ENCODE measurements around the gene SPTBN1. TPM values are rescaled to one million over a fixed set of nuclear protein-coding genes. Genes with fewer than 3 reads are reported as not detected.

Gene SPTBN1
- total and polyA plus RNA-seq, 2 experiments from 2014 or later = 58.1 to 204 TPM

- no peak overlapping the region for H3K4me3 ChIP-seq
- no peaks in the 10 kb centered on the region for H3K9me3 Mint-ChIP-seq
- H3K4me3 Mint-ChIP-seq = no peak overlapping the region
- H3K27ac Mint-ChIP-seq = no peak overlapping the region
- H3K4me1 ChIP-seq (ENCODE audit: insufficient read depth) = peaks cover 4% of the 10 kb centered on the region; the same call in 1 of the 2 replicates
- ATAC-seq = no peak
- peaks cover 10% of the 10 kb centered on the region for H4K20me1 ChIP-seq (replicated peaks; ENCODE audit: insufficient read depth)
- no peaks in the 10 kb centered on the region for H3K9me2 ChIP-seq (ENCODE audit: insufficient read depth)
- peaks cover 18% of the 10 kb centered on the region; the same call in 2 of the 3 replicates for H3K4me1 Mint-ChIP-seq
- H3K4me2 ChIP-seq = no peak overlapping the region
- peaks cover 3% of the 10 kb centered on the region for H3K27me3 Mint-ChIP-seq (ENCODE audit: insufficient read depth, low read depth, poor library complexity)
- H3K36me3 Mint-ChIP-seq (ENCODE audit: low read depth) = no peaks in the 10 kb centered on the region
- DNase-seq (ENCODE audit: low spot score) = no peak
- no peaks in the 10 kb centered on the region for H3K36me3 ChIP-seq (ENCODE audit: insufficient read depth)
- no peaks in the 10 kb centered on the region for H3K27me3 ChIP-seq (ENCODE audit: insufficient read depth)
- TF ChIP-seq EZH2phosphoT487 (IDR thresholded peaks at IDR 0.05; ENCODE audit: unreplicated experiment) (no peak), JUNB (IDR thresholded peaks at IDR 0.05; ENCODE audit: unreplicated experiment) (no peak), REST (IDR thresholded peaks at IDR 0.05; ENCODE audit: unreplicated experiment) (no peak), ZNF114 (CRISPR knock-in tag; IDR thresholded peaks at IDR 0.05) (no peak), NANOG (IDR thresholded peaks at IDR 0.05; ENCODE audit: borderline replicate concordance) (no peak), ZNF331 (CRISPR knock-in tag; IDR thresholded peaks at IDR 0.05; ENCODE audit: low read depth) (no peak), STAT1 (IDR thresholded peaks at IDR 0.05; ENCODE audit: unreplicated experiment) (no peak), POLR2AphosphoS5 (IDR thresholded peaks at IDR 0.05; ENCODE audit: low read depth) (no peak), CREB1 (CRISPR knock-in tag; IDR thresholded peaks at IDR 0.05; ENCODE audit: low read depth) (no peak), EZH2 (IDR thresholded peaks at IDR 0.05; ENCODE audit: low read depth, unreplicated experiment) (no peak)
- TF ChIP-seq, protein P1, sequence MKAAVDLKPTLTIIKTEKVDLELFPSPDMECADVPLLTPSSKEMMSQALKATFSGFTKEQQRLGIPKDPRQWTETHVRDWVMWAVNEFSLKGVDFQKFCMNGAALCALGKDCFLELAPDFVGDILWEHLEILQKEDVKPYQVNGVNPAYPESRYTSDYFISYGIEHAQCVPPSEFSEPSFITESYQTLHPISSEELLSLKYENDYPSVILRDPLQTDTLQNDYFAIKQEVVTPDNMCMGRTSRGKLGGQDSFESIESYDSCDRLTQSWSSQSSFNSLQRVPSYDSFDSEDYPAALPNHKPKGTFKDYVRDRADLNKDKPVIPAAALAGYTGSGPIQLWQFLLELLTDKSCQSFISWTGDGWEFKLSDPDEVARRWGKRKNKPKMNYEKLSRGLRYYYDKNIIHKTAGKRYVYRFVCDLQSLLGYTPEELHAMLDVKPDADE (IDR thresholded peaks at IDR 0.05) = no peak
- TF ChIP-seq, protein P2, sequence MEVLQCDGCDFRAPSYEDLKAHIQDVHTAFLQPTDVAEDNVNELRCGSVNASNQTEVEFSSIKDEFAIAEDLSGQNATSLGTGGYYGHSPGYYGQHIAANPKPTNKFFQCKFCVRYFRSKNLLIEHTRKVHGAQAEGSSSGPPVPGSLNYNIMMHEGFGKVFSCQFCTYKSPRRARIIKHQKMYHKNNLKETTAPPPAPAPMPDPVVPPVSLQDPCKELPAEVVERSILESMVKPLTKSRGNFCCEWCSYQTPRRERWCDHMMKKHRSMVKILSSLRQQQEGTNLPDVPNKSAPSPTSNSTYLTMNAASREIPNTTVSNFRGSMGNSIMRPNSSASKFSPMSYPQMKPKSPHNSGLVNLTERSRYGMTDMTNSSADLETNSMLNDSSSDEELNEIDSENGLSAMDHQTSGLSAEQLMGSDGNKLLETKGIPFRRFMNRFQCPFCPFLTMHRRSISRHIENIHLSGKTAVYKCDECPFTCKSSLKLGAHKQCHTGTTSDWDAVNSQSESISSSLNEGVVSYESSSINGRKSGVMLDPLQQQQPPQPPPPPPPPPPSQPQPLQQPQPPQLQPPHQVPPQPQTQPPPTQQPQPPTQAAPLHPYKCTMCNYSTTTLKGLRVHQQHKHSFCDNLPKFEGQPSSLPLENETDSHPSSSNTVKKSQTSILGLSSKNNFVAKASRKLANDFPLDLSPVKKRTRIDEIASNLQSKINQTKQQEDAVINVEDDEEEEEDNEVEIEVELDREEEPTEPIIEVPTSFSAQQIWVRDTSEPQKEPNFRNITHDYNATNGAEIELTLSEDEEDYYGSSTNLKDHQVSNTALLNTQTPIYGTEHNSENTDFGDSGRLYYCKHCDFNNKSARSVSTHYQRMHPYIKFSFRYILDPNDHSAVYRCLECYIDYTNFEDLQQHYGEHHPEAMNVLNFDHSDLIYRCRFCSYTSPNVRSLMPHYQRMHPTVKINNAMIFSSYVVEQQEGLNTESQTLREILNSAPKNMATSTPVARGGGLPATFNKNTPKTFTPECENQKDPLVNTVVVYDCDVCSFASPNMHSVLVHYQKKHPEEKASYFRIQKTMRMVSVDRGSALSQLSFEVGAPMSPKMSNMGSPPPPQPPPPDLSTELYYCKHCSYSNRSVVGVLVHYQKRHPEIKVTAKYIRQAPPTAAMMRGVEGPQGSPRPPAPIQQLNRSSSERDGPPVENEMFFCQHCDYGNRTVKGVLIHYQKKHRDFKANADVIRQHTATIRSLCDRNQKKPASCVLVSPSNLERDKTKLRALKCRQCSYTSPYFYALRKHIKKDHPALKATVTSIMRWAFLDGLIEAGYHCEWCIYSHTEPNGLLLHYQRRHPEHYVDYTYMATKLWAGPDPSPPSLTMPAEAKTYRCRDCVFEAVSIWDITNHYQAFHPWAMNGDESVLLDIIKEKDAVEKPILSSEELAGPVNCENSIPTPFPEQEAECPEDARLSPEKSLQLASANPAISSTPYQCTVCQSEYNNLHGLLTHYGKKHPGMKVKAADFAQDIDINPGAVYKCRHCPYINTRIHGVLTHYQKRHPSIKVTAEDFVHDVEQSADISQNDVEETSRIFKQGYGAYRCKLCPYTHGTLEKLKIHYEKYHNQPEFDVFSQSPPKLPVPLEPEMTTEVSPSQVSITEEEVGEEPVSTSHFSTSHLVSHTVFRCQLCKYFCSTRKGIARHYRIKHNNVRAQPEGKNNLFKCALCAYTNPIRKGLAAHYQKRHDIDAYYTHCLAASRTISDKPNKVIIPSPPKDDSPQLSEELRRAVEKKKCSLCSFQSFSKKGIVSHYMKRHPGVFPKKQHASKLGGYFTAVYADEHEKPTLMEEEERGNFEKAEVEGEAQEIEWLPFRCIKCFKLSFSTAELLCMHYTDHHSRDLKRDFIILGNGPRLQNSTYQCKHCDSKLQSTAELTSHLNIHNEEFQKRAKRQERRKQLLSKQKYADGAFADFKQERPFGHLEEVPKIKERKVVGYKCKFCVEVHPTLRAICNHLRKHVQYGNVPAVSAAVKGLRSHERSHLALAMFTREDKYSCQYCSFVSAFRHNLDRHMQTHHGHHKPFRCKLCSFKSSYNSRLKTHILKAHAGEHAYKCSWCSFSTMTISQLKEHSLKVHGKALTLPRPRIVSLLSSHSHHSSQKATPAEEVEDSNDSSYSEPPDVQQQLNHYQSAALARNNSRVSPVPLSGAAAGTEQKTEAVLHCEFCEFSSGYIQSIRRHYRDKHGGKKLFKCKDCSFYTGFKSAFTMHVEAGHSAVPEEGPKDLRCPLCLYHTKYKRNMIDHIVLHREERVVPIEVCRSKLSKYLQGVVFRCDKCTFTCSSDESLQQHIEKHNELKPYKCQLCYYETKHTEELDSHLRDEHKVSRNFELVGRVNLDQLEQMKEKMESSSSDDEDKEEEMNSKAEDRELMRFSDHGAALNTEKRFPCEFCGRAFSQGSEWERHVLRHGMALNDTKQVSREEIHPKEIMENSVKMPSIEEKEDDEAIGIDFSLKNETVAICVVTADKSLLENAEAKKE (CRISPR knock-in tag; IDR thresholded peaks at IDR 0.05) = no peak
- TF ChIP-seq, protein P3, sequence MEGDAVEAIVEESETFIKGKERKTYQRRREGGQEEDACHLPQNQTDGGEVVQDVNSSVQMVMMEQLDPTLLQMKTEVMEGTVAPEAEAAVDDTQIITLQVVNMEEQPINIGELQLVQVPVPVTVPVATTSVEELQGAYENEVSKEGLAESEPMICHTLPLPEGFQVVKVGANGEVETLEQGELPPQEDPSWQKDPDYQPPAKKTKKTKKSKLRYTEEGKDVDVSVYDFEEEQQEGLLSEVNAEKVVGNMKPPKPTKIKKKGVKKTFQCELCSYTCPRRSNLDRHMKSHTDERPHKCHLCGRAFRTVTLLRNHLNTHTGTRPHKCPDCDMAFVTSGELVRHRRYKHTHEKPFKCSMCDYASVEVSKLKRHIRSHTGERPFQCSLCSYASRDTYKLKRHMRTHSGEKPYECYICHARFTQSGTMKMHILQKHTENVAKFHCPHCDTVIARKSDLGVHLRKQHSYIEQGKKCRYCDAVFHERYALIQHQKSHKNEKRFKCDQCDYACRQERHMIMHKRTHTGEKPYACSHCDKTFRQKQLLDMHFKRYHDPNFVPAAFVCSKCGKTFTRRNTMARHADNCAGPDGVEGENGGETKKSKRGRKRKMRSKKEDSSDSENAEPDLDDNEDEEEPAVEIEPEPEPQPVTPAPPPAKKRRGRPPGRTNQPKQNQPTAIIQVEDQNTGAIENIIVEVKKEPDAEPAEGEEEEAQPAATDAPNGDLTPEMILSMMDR (conservative IDR thresholded peaks at IDR 0.05; ENCODE audit: low read depth in 2 of 2) = no peak
- no peaks in the 10 kb centered on the region for H3F3A ChIP-seq (replicated peaks; ENCODE audit: low read depth)
- peaks cover 4% of the 10 kb centered on the region; the same call in 1 of the 2 replicates for H3K79me2 ChIP-seq (replicated peaks; ENCODE audit: insufficient read depth)
- no peak overlapping the region for H3K27ac ChIP-seq (ENCODE audit: low read depth)
- no peak overlapping the region for H2AFZ ChIP-seq
Measured at GRCh38 chr2:54545702-54546450, 89.7 kb downstream of the SPTBN1 start.

Data from GM23338 (cell line).